ENCODE results near the gene HOXC6. TPM values are rescaled to one million over a fixed set of nuclear protein-coding genes. Genes with fewer than 3 reads are reported as not detected.

HOXC6 gene
- total RNA-seq, 6 experiments from 2014 or later = 0.12 to 2.1 (median 1.6) TPM

GRCh38 chr12:54004063-54004840, 24.0 kb upstream of the HOXC6 start:
- peak; percentile 43; the same call in 1 of the 2 replicates for TF ChIP-seq CTCF (IDR thresholded peaks at IDR 0.05)
- no peak overlapping the region for H3K4me3 Mint-ChIP-seq
- peaks cover 68% of the 10 kb centered on the region for H3K27me3 Mint-ChIP-seq (ENCODE audit: insufficient read depth)
- peaks cover 6% of the 10 kb centered on the region for H3K4me1 Mint-ChIP-seq (ENCODE audit: low read depth)
- H3K9me3 Mint-ChIP-seq = no peaks in the 10 kb centered on the region
- H3K36me3 Mint-ChIP-seq (ENCODE audit: low read depth) = no peaks in the 10 kb centered on the region
- DNase-seq = no peak
- H3K27ac Mint-ChIP-seq = no peak overlapping the region

- TF ChIP-seq CTCF (IDR thresholded peaks at IDR 0.05) = no peak
- H3K9me3 Mint-ChIP-seq = no peaks in the 10 kb centered on the region
- peaks cover 71% of the 10 kb centered on the region for H3K27me3 Mint-ChIP-seq (ENCODE audit: insufficient read depth)
- H3K4me3 Mint-ChIP-seq = no peak overlapping the region
- no peak overlapping the region for H3K27ac Mint-ChIP-seq
- H3K36me3 Mint-ChIP-seq (ENCODE audit: low read depth) = no peaks in the 10 kb centered on the region
- no peak for DNase-seq
- H3K4me1 Mint-ChIP-seq (ENCODE audit: low read depth) = peaks cover 6% of the 10 kb centered on the region
Measured at GRCh38 chr12:54004841-54005530, 23.3 kb upstream of the HOXC6 start.

GRCh38 chr12:54005531-54005852, 22.7 kb upstream of the HOXC6 start:
- no peak overlapping the region for H3K27ac Mint-ChIP-seq
- H3K27me3 Mint-ChIP-seq (ENCODE audit: insufficient read depth) = peaks cover 71% of the 10 kb centered on the region
- no peaks in the 10 kb centered on the region for H3K36me3 Mint-ChIP-seq (ENCODE audit: low read depth)
- no peak for DNase-seq
- no peaks in the 10 kb centered on the region for H3K9me3 Mint-ChIP-seq
- H3K4me1 Mint-ChIP-seq (ENCODE audit: low read depth) = peaks cover 6% of the 10 kb centered on the region
- no peak overlapping the region for H3K4me3 Mint-ChIP-seq
- no peak for TF ChIP-seq CTCF (IDR thresholded peaks at IDR 0.05)

DNA sequence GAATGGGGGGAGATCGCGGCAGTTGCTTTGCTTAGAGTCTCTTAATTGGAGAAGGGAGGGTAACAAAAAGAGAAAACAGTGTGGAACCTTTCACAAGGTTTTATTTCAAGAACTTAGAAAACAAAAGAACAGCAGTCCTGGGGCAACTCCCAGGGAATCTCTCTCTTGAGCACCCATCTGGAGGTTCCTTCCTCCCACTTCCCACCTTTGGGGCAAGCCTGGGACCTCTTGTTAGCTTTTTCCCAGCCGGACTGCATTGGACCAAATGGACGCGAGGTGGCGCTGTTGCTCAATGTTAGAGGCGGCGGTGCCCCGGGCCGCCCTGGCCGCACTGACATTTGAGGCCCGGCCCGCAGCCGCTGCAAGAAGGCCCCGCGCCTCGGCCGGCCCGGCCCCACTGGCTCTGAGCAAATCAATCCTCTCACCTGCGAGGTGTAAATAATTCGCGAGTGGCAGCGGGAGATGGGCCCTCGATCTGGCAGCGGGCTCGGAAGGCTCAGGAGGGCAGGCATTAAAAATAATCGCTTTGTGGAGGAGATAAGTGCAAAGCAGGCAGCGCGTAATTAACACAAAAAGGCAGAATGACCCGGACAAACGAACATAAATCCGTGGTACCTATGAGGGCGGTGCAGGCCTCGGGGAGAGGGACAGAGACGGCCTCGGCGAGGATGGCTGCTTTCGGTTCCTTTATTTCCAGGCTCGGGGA, 22.2 kb upstream of the HOXC6 start:
- H3K27ac Mint-ChIP-seq = no peak overlapping the region
- no peaks in the 10 kb centered on the region for H3K9me3 Mint-ChIP-seq
- TF ChIP-seq CTCF (IDR thresholded peaks at IDR 0.05) = peak; percentile 98
- peaks cover 8% of the 10 kb centered on the region for H3K4me1 Mint-ChIP-seq (ENCODE audit: low read depth)
- H3K4me3 Mint-ChIP-seq = peak overlapping the region; percentile 53; the same call in 1 of the 2 replicates
- peak; percentile 49 for DNase-seq
- no peaks in the 10 kb centered on the region for H3K36me3 Mint-ChIP-seq (ENCODE audit: low read depth)
- peaks cover 73% of the 10 kb centered on the region for H3K27me3 Mint-ChIP-seq (ENCODE audit: insufficient read depth)

GRCh38 chr12:54006559-54007220, 21.6 kb upstream of the HOXC6 start:
- no peak overlapping the region for H3K4me3 Mint-ChIP-seq
- no peak overlapping the region for H3K27ac Mint-ChIP-seq
- H3K27me3 Mint-ChIP-seq (ENCODE audit: insufficient read depth) = peaks cover 74% of the 10 kb centered on the region
- no peak for DNase-seq
- H3K4me1 Mint-ChIP-seq (ENCODE audit: low read depth) = peaks cover 15% of the 10 kb centered on the region
- no peaks in the 10 kb centered on the region for H3K36me3 Mint-ChIP-seq (ENCODE audit: low read depth)
- no peaks in the 10 kb centered on the region for H3K9me3 Mint-ChIP-seq
- TF ChIP-seq CTCF (IDR thresholded peaks at IDR 0.05) = no peak
